OCI-LY7 (cell line): ENCODE data around the gene FOXO3. TPM values are rescaled to one million over a fixed set of nuclear protein-coding genes. Genes with fewer than 3 reads are reported as not detected.

ENCODE experiments used
- BruUV-seq: library from RNA; stranded (reverse); fragments of 400-500 nt; replicated peaks from 2 replicates; lab custom pipeline; 2021; lab: Mats Ljungman, UMichigan
- CTCF ChIA-PET: fragments of 300-600 bp; sonication (Branson Sonifier 250); formaldehyde crosslinking; loops from one replicate; lab custom pipeline; 2022; ENCODE audit warnings: antibody characterized with exemption; ENCODE audit not compliant: unreplicated experiment; lab: Charles Lee
- POLR2A ChIA-PET: fragments of 300-600 bp; sonication (Branson Sonifier 250); formaldehyde crosslinking; loops from one replicate; lab custom pipeline; 2022; ENCODE audit warnings: antibody characterized with exemption; lab: Charles Lee
- DNase-seq: peaks from one replicate; pipeline ENCODE4 v3.0.0-alpha.2; 2015; ENCODE audit warnings: low spot score
- H2AFZ ChIP-seq: fragments of 200-600 bp; sonication (generic), shearing (Covaris generic); 2 replicates; pipeline ENCODE4 v1.6.1; 2014; ENCODE audit warnings: mild to moderate bottlenecking, antibody characterized with exemption, low read length, moderate library complexity
- H3K27ac ChIP-seq: fragments of 200-600 bp; sonication (generic); 2 replicates; pipeline ENCODE4 v1.5.1; 2014; ENCODE audit warnings: mixed run types, low read depth, mild to moderate bottlenecking, moderate library complexity, low read length, inconsistent platforms; ENCODE audit not compliant: poor library complexity, severe bottlenecking
- H3K36me3 ChIP-seq: fragments of 200-600 bp; sonication (generic); 2 replicates; pipeline ENCODE4 v1.6.1; 2014; ENCODE audit warnings: mild to moderate bottlenecking, antibody characterized with exemption, low read length, moderate library complexity, mixed read lengths; ENCODE audit not compliant: insufficient read depth
- H3K4me1 ChIP-seq: fragments of 200-600 bp; sonication (generic); 2 replicates; pipeline ENCODE4 v1.5.1; 2014; ENCODE audit warnings: mild to moderate bottlenecking, low read length; ENCODE audit not compliant: insufficient read depth, poor library complexity, severe bottlenecking
- H3K4me2 ChIP-seq: fragments of 200-600 bp; sonication (generic); 2 replicates; pipeline ENCODE4 v1.6.1; 2014; ENCODE audit warnings: mild to moderate bottlenecking, low read length
- H3K4me3 ChIP-seq: fragments of 200-600 bp; sonication (generic); 2 replicates; pipeline ENCODE4 v1.5.1; 2014; ENCODE audit warnings: mild to moderate bottlenecking, low read depth, low read length; ENCODE audit not compliant: poor library complexity, severe bottlenecking
- H3K79me2 ChIP-seq: fragments of 200-600 bp; sonication (generic); 2 replicates; pipeline ENCODE4 v1.6.1; 2016; ENCODE audit warnings: low read depth, mild to moderate bottlenecking, low read length, moderate library complexity, mixed read lengths; ENCODE audit not compliant: insufficient read depth
- H3K9me2 ChIP-seq: fragments of 200-600 bp; sonication (generic); 2 replicates; pipeline ENCODE4 v1.6.1; 2016; ENCODE audit warnings: mild to moderate bottlenecking, low read length, mixed read lengths; ENCODE audit not compliant: insufficient read depth
- H3K9me3 ChIP-seq: fragments of 200-600 bp; sonication (generic); 2 replicates; pipeline ENCODE4 v1.6.1; 2014; ENCODE audit warnings: mild to moderate bottlenecking, mixed run types, low read length, mixed read lengths
- H4K20me1 ChIP-seq: fragments of 200-600 bp; sonication (generic); 2 replicates; pipeline ENCODE4 v1.6.1; 2014; ENCODE audit warnings: mild to moderate bottlenecking, antibody characterized with exemption, low read length, moderate library complexity, mixed read lengths; ENCODE audit not compliant: insufficient read depth
- EZH2phosphoT487 ChIP-seq: fragments of 200-600 bp; sonication (generic); IDR thresholded peaks from 2 replicates; pipeline ENCODE4 v1.6.1; 2018; ENCODE audit warnings: low read depth, borderline replicate concordance, mild to moderate bottlenecking, mixed run types, antibody characterized with exemption, low read length, moderate library complexity, mixed read lengths
- intact Hi-C: fragments of 100-400 bp; cut with micrococcal nuclease; formaldehyde crosslinking; loops from one replicate; pipeline ENCODE4 v1.10.0; 2022; ENCODE audit not compliant: unreplicated experiment
- total RNA-seq, 2 experiments: library from RNA; depleted of rRNA in 1 of 2; stranded (reverse); fragments of >200 nt in 1 of 2; shearing (Covaris generic) in 1 of 2; gene quantifications; 2 replicates each; pipeline ENCODE4 v1.2.3, GENCODE V29; 2014 to 2022
- TF ChIP-seq, protein P1 (sequence below): fragments of 200-600 bp; sonication (generic); conservative IDR thresholded peaks from 2 replicates; pipeline ENCODE4 v1.5.1; 2014; ENCODE audit warnings: mild to moderate bottlenecking, antibody characterized with exemption, low read length, moderate library complexity, mixed read lengths

Gene FOXO3
- total RNA-seq, 2 experiments from 2014 or later = 3.8 to 9.9 TPM

DNA sequence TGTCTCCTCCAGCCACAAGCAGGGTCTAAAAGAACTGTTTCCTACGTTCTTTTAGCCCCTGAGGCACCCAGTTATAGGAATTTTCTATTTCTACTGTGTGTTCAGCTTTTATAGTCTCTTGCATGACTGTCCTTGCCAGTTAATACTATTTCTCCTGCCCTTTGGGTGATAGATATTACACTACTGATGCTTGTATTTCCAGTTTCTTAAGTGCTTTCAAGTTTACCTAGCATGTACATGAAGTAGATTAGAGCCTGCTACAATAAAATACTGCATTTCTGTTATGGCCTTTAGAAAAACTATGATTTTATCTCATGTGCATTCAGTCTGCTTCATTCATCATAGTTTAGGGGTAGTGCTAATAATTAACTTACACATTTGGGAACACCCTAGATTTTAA lies 89.6 kb downstream of the FOXO3 start:
- H3K4me3 ChIP-seq = no peak overlapping the region
- H2AFZ ChIP-seq = no peak overlapping the region
- ChIA-PET CTCF (no interaction called here), POLR2A (no interaction called here)
- H3K9me3 ChIP-seq = no peaks in the 10 kb centered on the region
- DNase-seq = no peak
- H4K20me1 ChIP-seq = no peaks in the 10 kb centered on the region
- no TSS peak for BruUV-seq
- intact Hi-C loops = no loop called here
- H3K4me2 ChIP-seq = no peak overlapping the region
- H3K4me1 ChIP-seq = peaks cover 18% of the 10 kb centered on the region
- no peaks in the 10 kb centered on the region for H3K36me3 ChIP-seq
- no peaks in the 10 kb centered on the region for H3K79me2 ChIP-seq
- TF ChIP-seq EZH2phosphoT487 = no peak
- TF ChIP-seq, protein P1, sequence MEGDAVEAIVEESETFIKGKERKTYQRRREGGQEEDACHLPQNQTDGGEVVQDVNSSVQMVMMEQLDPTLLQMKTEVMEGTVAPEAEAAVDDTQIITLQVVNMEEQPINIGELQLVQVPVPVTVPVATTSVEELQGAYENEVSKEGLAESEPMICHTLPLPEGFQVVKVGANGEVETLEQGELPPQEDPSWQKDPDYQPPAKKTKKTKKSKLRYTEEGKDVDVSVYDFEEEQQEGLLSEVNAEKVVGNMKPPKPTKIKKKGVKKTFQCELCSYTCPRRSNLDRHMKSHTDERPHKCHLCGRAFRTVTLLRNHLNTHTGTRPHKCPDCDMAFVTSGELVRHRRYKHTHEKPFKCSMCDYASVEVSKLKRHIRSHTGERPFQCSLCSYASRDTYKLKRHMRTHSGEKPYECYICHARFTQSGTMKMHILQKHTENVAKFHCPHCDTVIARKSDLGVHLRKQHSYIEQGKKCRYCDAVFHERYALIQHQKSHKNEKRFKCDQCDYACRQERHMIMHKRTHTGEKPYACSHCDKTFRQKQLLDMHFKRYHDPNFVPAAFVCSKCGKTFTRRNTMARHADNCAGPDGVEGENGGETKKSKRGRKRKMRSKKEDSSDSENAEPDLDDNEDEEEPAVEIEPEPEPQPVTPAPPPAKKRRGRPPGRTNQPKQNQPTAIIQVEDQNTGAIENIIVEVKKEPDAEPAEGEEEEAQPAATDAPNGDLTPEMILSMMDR = no peak
- no peaks in the 10 kb centered on the region for H3K9me2 ChIP-seq
- H3K27ac ChIP-seq = no peak overlapping the region

DNA sequence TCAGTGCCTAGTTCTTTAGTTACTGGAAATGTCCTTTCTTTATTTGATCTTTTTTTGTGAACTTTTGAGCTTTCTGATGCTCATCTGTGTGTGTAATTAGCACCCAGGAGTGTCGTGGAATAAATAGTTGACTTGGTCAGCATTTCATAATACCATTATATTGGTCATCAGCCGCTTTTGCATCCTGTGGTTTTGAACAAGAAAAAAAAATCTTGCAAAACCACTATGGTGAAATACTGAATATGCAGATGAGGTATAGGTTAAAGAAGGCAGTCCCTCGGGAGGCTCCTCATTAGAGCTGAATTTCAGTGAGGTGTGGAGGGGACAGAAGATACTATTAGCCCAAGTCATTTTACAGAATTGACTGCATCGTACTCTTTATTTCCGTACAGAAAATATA lies 90.1 kb downstream of the FOXO3 start:
- Histone ChIP-seq H3K27ac (no peak overlapping the region), H3K79me2 (no peaks in the 10 kb centered on the region), H3K9me2 (no peaks in the 10 kb centered on the region), H2AFZ (no peak overlapping the region), H3K4me2 (no peak overlapping the region), H3K4me1 (peaks cover 18% of the 10 kb centered on the region), H3K36me3 (no peaks in the 10 kb centered on the region), H4K20me1 (no peaks in the 10 kb centered on the region), H3K4me3 (no peak overlapping the region), H3K9me3 (no peaks in the 10 kb centered on the region)
- POLR2A ChIA-PET = interaction anchor here (0.7 to 1.2 kb wide), 2 partner anchors 20 to 28 kb away, joined by 4 read pairs; no protein-coding TSS in a partner anchor
- DNase-seq = no peak
- intact Hi-C loops = no loop called here
- CTCF ChIA-PET = no interaction called here
- BruUV-seq = no TSS peak
- TF ChIP-seq, protein P1 = no peak
- no peak for TF ChIP-seq EZH2phosphoT487

DNA sequence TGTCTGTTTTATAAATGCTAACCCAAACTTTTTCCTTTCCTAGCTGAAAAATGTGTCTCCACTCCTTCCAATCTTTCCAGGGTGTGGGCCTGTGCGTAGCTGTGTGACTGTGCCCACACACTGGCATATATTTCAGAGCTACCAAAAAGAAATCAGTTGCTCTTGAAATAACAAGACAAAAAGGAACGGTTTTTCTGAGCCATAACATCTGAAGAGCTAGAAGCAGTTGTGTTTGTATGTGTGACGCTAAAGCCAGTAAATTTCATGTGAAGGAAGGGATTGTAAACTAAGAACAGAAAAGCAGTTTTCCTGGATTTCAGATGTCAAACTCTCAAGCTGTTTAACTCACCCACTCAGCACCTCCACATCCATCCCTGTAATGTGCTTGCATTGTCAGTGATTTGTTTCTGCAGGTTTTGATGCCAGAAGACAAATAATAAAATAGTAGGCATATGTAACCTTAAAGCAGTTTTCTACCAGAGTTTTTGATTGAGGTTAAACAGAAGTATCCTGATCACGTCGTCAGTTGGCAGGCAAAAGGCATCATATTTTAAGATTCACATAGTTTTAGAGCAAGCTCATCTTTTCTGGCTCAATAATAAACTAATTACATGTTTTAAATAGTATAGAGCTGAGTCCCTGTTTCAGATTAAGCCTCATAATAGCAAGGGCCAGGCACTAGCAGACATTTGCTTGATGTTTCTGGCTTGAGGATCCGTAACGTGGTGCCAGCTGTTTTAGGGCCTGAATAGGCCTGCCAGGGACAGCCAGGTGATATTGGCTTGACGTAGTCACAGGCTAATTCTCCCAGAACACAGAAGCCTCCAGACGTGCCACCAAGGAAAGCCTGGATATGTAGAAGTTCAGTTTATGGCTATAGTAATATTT lies 90.9 kb downstream of the FOXO3 start:
- BruUV-seq = no TSS peak
- POLR2A ChIA-PET = interaction anchor here (0.7 to 1.2 kb wide), 2 partner anchors 21 to 29 kb away, joined by 4 read pairs; no protein-coding TSS in a partner anchor
- no peak overlapping the region for H3K4me3 ChIP-seq
- no peaks in the 10 kb centered on the region for H3K9me3 ChIP-seq
- no peaks in the 10 kb centered on the region for H3K36me3 ChIP-seq
- H4K20me1 ChIP-seq = no peaks in the 10 kb centered on the region
- H3K9me2 ChIP-seq = no peaks in the 10 kb centered on the region
- no peak for DNase-seq
- CTCF ChIA-PET = interaction anchor here (1.1 kb wide), 1 partner anchor 20 kb away, joined by 3 read pairs; no protein-coding TSS in a partner anchor
- TF ChIP-seq EZH2phosphoT487 = no peak
- TF ChIP-seq, protein P1 = no peak
- peaks cover 18% of the 10 kb centered on the region for H3K4me1 ChIP-seq
- H3K79me2 ChIP-seq = no peaks in the 10 kb centered on the region
- no peak overlapping the region for H3K4me2 ChIP-seq
- no peak overlapping the region for H3K27ac ChIP-seq
- H2AFZ ChIP-seq = no peak overlapping the region
- intact Hi-C loops = no loop called here
